ENCODE data around the gene SLC22A5.

DNA sequence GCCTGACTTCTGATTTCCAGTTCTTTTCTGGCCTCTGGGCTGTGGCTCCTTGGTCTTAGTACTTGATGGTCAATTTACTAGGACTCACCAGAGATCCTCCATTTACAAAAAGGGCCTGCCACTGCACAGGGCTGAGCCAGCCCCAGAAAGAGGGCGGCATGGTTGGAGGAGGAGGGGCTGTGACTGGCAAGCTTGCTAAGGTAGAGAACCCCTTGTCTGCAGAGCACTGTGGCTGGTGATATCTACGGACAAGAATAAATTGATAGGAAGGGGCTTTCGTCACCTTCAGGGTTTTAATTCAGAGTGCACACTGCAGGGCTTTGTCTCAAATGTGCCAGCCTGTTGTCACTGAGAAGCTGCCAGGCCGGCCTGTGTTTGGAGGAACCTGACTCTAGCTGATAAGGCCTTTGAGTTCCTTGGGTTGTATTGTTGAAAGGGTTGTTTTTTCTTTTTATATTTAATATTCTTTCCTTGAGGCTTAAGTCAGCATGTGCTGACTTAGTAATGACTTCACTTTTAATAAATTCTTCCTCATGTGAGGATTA, 15.1 kb downstream of the SLC22A5 start:
- TF ChIP-seq, protein P1, sequence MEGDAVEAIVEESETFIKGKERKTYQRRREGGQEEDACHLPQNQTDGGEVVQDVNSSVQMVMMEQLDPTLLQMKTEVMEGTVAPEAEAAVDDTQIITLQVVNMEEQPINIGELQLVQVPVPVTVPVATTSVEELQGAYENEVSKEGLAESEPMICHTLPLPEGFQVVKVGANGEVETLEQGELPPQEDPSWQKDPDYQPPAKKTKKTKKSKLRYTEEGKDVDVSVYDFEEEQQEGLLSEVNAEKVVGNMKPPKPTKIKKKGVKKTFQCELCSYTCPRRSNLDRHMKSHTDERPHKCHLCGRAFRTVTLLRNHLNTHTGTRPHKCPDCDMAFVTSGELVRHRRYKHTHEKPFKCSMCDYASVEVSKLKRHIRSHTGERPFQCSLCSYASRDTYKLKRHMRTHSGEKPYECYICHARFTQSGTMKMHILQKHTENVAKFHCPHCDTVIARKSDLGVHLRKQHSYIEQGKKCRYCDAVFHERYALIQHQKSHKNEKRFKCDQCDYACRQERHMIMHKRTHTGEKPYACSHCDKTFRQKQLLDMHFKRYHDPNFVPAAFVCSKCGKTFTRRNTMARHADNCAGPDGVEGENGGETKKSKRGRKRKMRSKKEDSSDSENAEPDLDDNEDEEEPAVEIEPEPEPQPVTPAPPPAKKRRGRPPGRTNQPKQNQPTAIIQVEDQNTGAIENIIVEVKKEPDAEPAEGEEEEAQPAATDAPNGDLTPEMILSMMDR (IDR thresholded peaks at IDR 0.05): no peak
- no peak for TF ChIP-seq EZH2 (IDR thresholded peaks at IDR 0.05; ENCODE audit: borderline replicate concordance, insufficient read depth, low read depth, low read length, poor library complexity, severe bottlenecking)
